K562 (cell line): ENCODE results near the gene ZNF362. TPM values are rescaled to one million over a fixed set of nuclear protein-coding genes. Genes with fewer than 3 reads are reported as not detected.
A peak's percentile ranks its signal among the peaks of the same experiment; 100 is the strongest.

Experiments used
- CC2D1A ChIP-seq: fragments of 450-650 bp; IDR thresholded peaks from 2 replicates; pipeline ENCODE4 v1.6.1; 2017; ENCODE audit warnings: mild to moderate bottlenecking
- GABPB1 ChIP-seq: sonication (generic); formaldehyde crosslinking; IDR thresholded peaks from 2 replicates; pipeline ENCODE4 v1.8.0; 2022; ENCODE audit warnings: mild to moderate bottlenecking, missing genetic modification reagents
- GTF2A2 ChIP-seq: IDR thresholded peaks from 2 replicates; pipeline ENCODE4 v1.6.1; 2016; ENCODE audit warnings: mild to moderate bottlenecking, missing genetic modification characterization, missing compliant biosample characterization
- HMG20A ChIP-seq: fragments of 450-650 bp; formaldehyde crosslinking; conservative IDR thresholded peaks from 2 replicates; pipeline ENCODE4 v1.4.0; 2020; ENCODE audit warnings: mild to moderate bottlenecking, mixed read lengths
- IFI16 ChIP-seq: fragments of 250-450 bp; sonication (Bioruptor Pico); IDR thresholded peaks from 2 replicates; pipeline ENCODE4 v2.1.2; 2022; ENCODE audit warnings: mild to moderate bottlenecking, inconsistent platforms
- KLF13 ChIP-seq: fragments of 450-650 bp; IDR thresholded peaks from 2 replicates; pipeline ENCODE4 v1.6.1; 2016; ENCODE audit warnings: missing genetic modification characterization, low read depth, mild to moderate bottlenecking, missing compliant biosample characterization, moderate library complexity, borderline replicate concordance
- RBM25 ChIP-seq: fragments of 200-400 bp; formaldehyde crosslinking; IDR thresholded peaks from 2 replicates; pipeline ENCODE4 v1.6.1; 2018; ENCODE audit warnings: low read length, low read depth, moderate library complexity; ENCODE audit not compliant: severe bottlenecking
- SMARCB1 ChIP-seq: IDR thresholded peaks from 2 replicates; pipeline ENCODE4 v1.6.1; 2011; ENCODE audit warnings: improper control_type of control experiment, low read depth; ENCODE audit not compliant: insufficient read length
- SMARCC2 ChIP-seq: fragments of 450-650 bp; IDR thresholded peaks from 2 replicates; pipeline ENCODE4 v1.6.1; 2017; ENCODE audit warnings: antibody characterized with exemption, moderate library complexity, mild to moderate bottlenecking, low read depth
- SMC3 ChIP-seq: conservative IDR thresholded peaks from 2 replicates; pipeline ENCODE4 v1.6.1; 2011; ENCODE audit warnings: low read depth, low read length, improper control_type of control experiment; ENCODE audit not compliant: insufficient read depth
- ZFPM2 ChIP-seq: fragments of 250-450 bp; sonication (Bioruptor Pico); IDR thresholded peaks from 2 replicates; pipeline ENCODE4 v1.5.1; 2022; ENCODE audit warnings: mild to moderate bottlenecking
- ZKSCAN3 ChIP-seq: fragments of 250-450 bp; sonication (Bioruptor Pico); IDR thresholded peaks from 2 replicates; pipeline ENCODE4 v1.4.0; 2020
- ZNF12 ChIP-seq: sonication (generic); formaldehyde crosslinking; IDR thresholded peaks from 2 replicates; pipeline ENCODE4 v1.4.0; 2020; ENCODE audit warnings: mild to moderate bottlenecking, missing genetic modification reagents
- ZNF121 ChIP-seq: sonication (generic); formaldehyde crosslinking; conservative IDR thresholded peaks from 2 replicates; pipeline ENCODE4 v1.8.0; 2022; ENCODE audit warnings: missing genetic modification reagents
- ZNF76 ChIP-seq: fragments of 250-450 bp; sonication (Bioruptor Pico); IDR thresholded peaks from 2 replicates; pipeline ENCODE4 v1.4.0; 2020; ENCODE audit warnings: mild to moderate bottlenecking, moderate library complexity, borderline replicate concordance
- polyA plus RNA-seq, 8 experiments: library from polyadenylated mRNA; depleted of rRNA in 4 of 8; stranded (reverse) in 5 of 8; unstranded in 3 of 8; fragments of >200 nt; fragmentation: Nextera tagmentation in 2 of 8; fragmentation: Illumina TruSeq in 1 of 8; extraction: Ambion mirVana in 2 of 8; extraction: Trizol in 1 of 8; gene quantifications; 2 replicates each; pipeline versions ENCODE4 v1.2.1 to v1.2.3, GENCODE V29; 2011 to 2014; ENCODE audit warnings: inconsistent platforms in 1 of 8, missing spikeins in 1 of 8
- total RNA-seq, 7 experiments: library from RNA; depleted of rRNA in 6 of 7; stranded (reverse); fragments of >200 nt in 6 of 7; fragmentation: Illumina TruSeq in 2 of 7; extraction: Trizol in 2 of 7; gene quantifications; 2 replicates each; pipeline versions ENCODE4 v1.2.1 to v1.2.3, GENCODE V29; 2011 to 2021; ENCODE audit warnings: low replicate concordance in 1 of 7
- TF ChIP-seq, protein P1 (sequence below): fragments of 450-650 bp; IDR thresholded peaks from 2 replicates; pipeline ENCODE4 v1.7.0; 2016; ENCODE audit warnings: borderline replicate concordance
- TF ChIP-seq, protein P2 (sequence below), 3 experiments: IDR thresholded peaks in 2 of 3; conservative IDR thresholded peaks in 1 of 3; 2 replicates each; pipeline ENCODE4 v1.5.1; 2011 to 2012; ENCODE audit warnings: low read length in 3 of 3, mild to moderate bottlenecking in 3 of 3, control low read depth in 2 of 3, improper control_type of control experiment in 1 of 3, inconsistent platforms in 1 of 3, low read depth in 1 of 3, mixed read lengths in 1 of 3, moderate library complexity in 1 of 3; ENCODE audit not compliant: insufficient read depth in 2 of 3

Gene ZNF362
- total and polyA plus RNA-seq, 9 of the 15 experiments (the other 6 are each of a cell fraction or from before 2014, with no cell fraction given), result 0.01 to 1.1 (median 0.35) TPM; not detected in 1

DNA sequence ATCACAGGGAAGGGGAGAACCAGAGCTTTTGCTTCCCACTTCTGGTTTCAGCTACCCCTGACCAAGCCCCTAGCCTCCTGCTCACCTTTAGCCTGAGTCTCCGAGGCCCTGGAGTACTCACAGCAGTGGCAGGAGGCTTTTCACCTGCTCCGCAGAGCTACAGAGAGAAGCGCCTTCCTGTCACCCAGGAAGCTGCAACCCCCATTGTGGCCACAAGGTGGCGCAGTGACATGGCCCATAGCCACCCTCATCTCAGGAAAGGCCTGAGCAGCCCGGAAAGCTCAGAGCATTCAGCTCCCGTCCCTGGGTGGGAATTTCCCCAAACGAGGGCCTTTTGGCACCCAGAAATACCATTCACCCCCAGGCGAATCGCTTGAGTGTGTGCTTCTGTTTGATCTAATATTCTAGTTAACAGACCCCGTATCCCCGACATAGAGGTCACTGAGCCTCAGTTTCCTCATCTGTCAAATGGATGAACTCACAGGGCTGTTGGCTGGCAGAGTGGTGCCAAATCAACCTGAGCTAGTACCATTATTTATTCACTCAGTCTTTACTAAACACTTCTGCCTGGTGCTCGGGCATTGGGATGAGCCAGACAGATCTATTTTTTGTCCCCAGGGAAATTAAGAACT, 39.3 kb downstream of the ZNF362 start (continued):
- TF ChIP-seq ZNF12 (CRISPR knock-in tag), result no peak
- TF ChIP-seq SMC3, result peak; percentile 99
- no peak for TF ChIP-seq ZNF76 (CRISPR knock-in tag)
- TF ChIP-seq ZNF121 (CRISPR knock-in tag), result 0 out of 2 replicates have a peak, but pooled peaks have one; percentile 3
- TF ChIP-seq CC2D1A, result 0 out of 2 replicates have a peak, but pooled peaks have one; percentile 65
- TF ChIP-seq GTF2A2 (tag), result no peak
- TF ChIP-seq SMARCC2, result no peak
- TF ChIP-seq, protein P1, sequence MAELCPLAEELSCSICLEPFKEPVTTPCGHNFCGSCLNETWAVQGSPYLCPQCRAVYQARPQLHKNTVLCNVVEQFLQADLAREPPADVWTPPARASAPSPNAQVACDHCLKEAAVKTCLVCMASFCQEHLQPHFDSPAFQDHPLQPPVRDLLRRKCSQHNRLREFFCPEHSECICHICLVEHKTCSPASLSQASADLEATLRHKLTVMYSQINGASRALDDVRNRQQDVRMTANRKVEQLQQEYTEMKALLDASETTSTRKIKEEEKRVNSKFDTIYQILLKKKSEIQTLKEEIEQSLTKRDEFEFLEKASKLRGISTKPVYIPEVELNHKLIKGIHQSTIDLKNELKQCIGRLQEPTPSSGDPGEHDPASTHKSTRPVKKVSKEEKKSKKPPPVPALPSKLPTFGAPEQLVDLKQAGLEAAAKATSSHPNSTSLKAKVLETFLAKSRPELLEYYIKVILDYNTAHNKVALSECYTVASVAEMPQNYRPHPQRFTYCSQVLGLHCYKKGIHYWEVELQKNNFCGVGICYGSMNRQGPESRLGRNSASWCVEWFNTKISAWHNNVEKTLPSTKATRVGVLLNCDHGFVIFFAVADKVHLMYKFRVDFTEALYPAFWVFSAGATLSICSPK, result no peak
- no peak for TF ChIP-seq KLF13 (tag)
- peak; percentile 83 for TF ChIP-seq RBM25
- TF ChIP-seq GABPB1, result no peak
- TF ChIP-seq SMARCB1, result no peak
- TF ChIP-seq ZFPM2 (CRISPR knock-in tag), result no peak
- TF ChIP-seq HMG20A (CRISPR knock-in tag), result no peak
- TF ChIP-seq ZKSCAN3 (CRISPR knock-in tag), result no peak
- TF ChIP-seq, protein P2, sequence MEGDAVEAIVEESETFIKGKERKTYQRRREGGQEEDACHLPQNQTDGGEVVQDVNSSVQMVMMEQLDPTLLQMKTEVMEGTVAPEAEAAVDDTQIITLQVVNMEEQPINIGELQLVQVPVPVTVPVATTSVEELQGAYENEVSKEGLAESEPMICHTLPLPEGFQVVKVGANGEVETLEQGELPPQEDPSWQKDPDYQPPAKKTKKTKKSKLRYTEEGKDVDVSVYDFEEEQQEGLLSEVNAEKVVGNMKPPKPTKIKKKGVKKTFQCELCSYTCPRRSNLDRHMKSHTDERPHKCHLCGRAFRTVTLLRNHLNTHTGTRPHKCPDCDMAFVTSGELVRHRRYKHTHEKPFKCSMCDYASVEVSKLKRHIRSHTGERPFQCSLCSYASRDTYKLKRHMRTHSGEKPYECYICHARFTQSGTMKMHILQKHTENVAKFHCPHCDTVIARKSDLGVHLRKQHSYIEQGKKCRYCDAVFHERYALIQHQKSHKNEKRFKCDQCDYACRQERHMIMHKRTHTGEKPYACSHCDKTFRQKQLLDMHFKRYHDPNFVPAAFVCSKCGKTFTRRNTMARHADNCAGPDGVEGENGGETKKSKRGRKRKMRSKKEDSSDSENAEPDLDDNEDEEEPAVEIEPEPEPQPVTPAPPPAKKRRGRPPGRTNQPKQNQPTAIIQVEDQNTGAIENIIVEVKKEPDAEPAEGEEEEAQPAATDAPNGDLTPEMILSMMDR (IDR thresholded peaks at IDR 0.05 in 2 of 3, conservative IDR thresholded peaks at IDR 0.05 in 1 of 3; ENCODE audit: insufficient read depth in 2 of 3, low read depth in 1 of 3, low read length in 3 of 3), result peak; percentile 95 to 98 (median 98)
- no peak for TF ChIP-seq IFI16
